HG03139 (cell line): ENCODE data around the gene PCSK5.

Experiments used
- ATAC-seq: cut with Tn5 transposase; IDR thresholded peaks from one replicate; pipeline ENCODE4 v1.9.1; 2021; ENCODE audit not compliant: unreplicated experiment

Gene PCSK5

DNA sequence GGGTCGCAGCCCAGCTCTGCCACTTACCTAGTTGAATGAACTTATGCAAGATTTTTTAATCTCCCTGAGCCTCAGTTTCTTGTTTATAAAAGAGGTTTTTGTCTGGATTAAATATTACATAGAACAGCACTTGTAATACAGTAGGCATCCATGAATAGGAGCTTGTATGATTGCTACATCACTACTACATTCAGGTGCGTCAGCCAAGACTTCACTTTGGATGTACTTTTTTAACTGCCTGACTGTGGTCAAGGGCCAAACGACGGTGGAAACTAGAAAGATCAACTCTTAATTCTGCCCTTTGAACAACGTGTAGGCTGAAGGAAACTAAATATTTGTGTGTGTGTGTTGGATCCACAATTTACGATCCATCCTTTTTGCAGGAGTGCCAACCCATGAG, 330.9 kb downstream of the PCSK5 start:
- no peak for ATAC-seq

DNA sequence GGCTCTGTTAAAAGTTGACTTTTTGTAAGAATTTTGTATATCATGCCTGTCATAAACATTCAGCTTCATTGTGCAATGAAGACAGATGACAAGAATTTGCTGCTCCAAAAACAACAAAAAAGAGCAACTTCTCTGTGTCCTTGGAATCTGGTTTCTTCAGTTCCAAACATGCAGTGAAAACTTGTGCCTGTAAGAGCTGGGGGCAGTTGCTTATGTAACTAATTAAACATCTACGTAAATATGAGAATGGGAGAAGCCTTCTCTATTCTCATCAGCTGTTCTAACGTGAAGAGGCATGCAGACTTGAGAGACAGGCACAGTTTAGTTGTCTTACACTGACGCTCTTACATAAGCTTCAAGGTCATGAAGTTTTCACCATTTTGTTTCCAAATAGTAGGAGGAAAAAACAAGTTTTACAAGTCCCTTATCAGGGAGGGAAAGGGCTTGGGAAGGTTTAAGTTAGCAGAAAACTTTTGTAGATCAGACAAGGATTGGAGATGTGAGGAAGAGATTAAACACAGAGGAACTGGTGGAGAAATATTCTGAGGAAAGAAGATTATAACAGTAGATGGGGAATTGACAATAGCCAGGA, 333.4 kb downstream of the PCSK5 start:
- ATAC-seq, result no peak

GRCh38 chr9:76227156-76227555, 336.7 kb downstream of the PCSK5 start:
- no peak for ATAC-seq

DNA sequence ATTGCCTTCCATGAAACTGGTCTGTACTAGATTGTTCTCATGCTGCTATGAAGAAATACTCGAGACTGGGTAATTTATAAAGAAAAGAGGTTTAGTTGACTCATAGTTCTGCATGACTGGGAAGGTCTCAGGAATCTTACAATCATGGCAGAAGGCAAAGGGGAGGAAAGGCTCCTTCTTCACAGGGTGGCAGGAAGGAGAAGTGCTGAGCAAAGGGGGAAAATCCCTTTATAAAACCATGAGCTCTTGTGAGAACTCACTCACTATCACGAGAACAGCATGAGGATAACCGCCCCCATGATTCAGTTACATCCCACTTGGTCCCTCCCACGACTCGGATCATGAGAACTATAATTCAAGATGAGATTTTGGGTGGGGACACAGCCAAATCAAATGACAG, 340.5 kb downstream of the PCSK5 start:
- no peak for ATAC-seq

GRCh38 chr9:76232861-76233489, 342.5 kb downstream of the PCSK5 start:
- no peak for ATAC-seq

DNA sequence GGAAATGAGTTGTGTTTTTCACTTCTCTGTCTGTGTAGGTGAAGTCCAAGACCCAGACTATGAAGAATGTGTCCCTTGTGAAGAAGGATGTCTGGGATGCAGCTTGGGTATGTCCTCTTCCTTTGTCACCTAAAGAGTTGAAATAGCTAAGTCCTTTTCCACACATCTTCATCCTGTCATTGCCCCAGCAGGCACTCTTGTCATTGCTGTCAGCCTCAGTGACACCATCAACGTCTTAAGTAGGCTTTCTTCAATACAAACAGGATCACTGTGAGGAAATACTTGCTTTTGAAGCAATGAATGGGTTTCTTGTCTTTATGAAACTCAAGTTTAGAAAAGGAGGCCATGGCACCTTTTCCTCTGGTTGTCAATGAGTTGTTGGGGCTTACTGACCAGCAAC, 350.1 kb downstream of the PCSK5 start:
- ATAC-seq, result no peak

- ATAC-seq, result no peak
Measured at GRCh38 chr9:76245518-76245917, 355.0 kb downstream of the PCSK5 start.

DNA sequence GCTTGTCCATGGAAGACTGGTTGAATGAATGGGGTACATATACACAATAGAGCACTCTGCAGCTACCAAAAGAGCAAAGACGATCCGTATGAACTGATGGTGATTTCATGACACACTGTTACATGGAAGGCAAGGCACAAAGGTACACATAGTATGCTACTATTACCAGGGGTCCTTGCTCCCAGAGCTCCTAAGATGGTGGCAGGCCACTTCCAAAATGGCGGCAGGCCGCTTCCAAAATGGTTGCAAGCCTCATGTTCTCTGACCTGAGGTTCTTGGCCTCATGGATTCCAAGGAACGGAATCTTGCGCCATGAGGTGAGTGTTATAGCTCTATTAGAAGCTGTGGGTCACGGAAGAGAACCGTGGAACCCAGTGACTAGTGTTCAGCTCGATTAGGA, 356.2 kb downstream of the PCSK5 start:
- ATAC-seq, result no peak

DNA sequence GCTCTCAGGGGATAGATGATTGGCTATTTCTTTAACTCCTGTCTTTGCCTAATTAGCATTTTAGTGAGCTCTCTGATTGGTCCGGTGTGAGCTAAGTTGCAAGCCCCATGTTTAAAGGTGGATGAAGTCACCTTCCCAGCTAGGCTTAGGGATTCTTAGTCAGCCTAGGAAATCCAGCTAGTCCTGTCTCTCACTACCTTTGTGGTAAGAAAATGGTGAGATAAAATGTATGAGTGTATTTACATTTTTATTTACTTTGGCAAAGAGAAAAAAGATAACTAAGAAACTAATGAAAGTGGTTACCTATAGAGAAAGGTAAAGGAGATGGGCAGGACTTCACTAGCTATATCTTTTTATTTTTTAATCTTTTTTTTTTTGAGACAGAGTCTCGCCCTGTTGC, 357.0 kb downstream of the PCSK5 start:
- no peak for ATAC-seq

DNA sequence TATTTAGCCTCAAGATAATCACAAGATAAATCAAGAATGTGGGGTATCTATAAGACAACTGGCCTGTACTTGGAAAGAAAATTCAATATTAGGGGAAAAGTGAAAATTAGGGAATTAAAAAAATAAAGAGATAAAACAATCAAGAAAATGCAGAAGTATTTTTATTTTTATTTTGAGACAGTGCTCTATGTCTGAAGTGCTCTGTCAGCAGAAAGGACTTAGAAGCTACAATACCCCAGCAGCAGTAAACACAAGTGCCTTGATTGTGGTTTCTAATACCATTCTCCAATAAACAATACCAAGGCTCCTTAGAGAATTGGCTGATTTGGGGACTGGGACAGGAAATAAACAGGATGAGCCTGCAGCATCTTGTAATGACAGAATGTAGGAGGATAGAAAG, 358.8 kb downstream of the PCSK5 start:
- no peak for ATAC-seq

GRCh38 chr9:76255781-76256455, 365.4 kb downstream of the PCSK5 start:
- ATAC-seq, result no peak

- ATAC-seq, result no peak
Measured at GRCh38 chr9:76257311-76257710, 366.8 kb downstream of the PCSK5 start.

- no peak for ATAC-seq
Measured at GRCh38 chr9:76266649-76267283, 376.3 kb downstream of the PCSK5 start.

DNA sequence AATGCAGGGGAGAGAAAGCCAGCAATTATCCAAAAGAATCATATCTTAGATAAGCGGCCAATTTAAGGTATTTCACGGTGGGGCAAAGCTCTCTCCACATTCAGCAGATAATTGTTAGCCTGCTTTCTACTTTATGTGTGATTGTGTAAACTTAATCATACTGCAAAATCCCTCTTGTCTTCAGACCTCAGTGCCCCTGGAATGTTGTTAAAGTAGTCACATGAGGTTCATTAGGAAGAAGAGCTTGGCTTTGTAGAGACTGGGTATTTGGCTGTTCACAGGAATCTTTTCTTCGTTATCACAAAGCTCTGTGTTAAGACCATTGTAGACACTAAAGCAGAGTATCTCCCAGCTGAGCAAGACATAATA, 376.8 kb downstream of the PCSK5 start:
- no peak for ATAC-seq

GRCh38 chr9:76269789-76270188, 379.3 kb downstream of the PCSK5 start:
- no peak for ATAC-seq

DNA sequence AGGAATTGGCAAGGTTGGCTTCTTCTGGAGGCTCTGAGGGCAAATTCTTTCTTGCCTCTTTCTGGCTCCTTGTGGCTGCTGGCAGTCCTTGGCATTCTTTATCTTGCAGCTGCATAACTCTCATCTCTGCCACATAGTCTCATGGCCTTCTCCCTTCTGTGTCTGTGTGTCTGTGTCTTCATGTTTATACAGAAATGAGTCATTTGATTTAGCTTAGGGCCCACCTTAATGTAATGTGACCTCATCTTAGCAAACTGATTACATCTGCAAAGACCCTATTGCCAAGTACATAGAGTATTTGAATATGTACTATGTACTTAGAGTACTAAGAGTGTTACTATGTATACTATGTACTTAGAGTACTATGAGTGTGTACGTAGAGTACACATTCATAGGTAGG, 381.3 kb downstream of the PCSK5 start:
- ATAC-seq, result no peak

DNA sequence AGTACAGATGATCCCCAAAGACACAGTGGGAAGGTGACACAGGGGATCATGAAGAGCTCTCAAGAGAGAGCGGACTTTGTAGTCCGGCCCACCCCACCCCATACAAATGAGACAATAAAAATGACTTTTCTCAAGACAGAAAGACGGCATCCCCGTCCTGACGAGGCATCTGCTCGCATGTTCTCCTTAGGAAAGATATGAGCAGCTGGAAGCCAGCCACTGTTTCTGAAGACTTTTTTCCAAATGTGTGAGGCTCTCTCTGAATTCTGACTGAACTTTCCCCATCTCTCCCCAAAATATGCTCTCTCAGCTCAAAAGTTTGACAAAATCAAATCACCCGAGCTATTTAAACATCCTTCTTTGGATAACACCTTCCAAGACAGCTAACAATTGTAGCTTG, 398.6 kb downstream of the PCSK5 start:
- ATAC-seq, result no peak

- no peak for ATAC-seq
Measured at GRCh38 chr9:76289703-76290102, 399.2 kb downstream of the PCSK5 start.

DNA sequence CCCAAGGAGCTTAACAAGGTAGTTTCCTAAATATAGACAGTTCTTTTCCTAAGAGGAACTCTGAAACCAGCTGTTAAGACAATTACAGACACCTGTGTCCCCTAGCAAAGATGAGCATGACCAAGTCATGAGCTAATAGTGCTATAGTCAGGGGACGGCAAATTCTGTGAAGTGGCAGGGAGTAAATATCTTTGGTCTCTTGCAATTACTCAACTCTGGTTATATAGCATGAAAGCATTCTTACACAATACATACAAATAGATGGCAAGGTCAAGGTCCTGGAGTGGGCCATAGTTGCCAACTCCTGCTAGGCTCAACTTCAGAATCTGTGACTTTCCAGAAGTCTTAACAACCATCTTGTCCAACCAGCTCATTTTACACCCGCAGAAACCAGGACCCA, 400.1 kb downstream of the PCSK5 start:
- ATAC-seq, result no peak

GRCh38 chr9:76292246-76292645, 401.8 kb downstream of the PCSK5 start:
- no peak for ATAC-seq

- ATAC-seq, result no peak
Measured at GRCh38 chr9:76292658-76293057, 402.2 kb downstream of the PCSK5 start.

DNA sequence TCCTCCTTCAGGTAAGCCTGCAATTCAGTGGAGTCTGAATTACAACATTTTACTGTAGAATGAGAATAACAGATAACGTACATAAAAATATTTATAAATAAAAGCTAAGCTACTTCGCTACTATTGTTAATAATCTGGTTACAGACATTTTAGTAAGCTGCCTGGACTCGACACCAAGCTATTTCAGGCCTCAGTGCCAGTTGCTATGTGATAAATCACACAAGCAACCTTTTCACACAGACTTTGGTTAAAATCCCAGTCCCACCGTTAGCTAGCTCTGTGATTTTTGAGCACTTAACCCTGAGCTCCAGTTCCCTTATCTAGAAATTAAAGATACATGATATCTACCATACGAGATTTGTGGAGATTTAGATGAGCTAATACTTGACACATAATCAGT, 403.8 kb downstream of the PCSK5 start:
- ATAC-seq, result no peak
